ENCODE results near the gene MAB21L4.

Gene MAB21L4

GRCh38 chr2:240932724-240933047 lies 36.7 kb upstream of the MAB21L4 start:
- H3K27ac ChIP-seq, result no peak overlapping the region
- TF ChIP-seq, protein P1, sequence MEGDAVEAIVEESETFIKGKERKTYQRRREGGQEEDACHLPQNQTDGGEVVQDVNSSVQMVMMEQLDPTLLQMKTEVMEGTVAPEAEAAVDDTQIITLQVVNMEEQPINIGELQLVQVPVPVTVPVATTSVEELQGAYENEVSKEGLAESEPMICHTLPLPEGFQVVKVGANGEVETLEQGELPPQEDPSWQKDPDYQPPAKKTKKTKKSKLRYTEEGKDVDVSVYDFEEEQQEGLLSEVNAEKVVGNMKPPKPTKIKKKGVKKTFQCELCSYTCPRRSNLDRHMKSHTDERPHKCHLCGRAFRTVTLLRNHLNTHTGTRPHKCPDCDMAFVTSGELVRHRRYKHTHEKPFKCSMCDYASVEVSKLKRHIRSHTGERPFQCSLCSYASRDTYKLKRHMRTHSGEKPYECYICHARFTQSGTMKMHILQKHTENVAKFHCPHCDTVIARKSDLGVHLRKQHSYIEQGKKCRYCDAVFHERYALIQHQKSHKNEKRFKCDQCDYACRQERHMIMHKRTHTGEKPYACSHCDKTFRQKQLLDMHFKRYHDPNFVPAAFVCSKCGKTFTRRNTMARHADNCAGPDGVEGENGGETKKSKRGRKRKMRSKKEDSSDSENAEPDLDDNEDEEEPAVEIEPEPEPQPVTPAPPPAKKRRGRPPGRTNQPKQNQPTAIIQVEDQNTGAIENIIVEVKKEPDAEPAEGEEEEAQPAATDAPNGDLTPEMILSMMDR (conservative IDR thresholded peaks at IDR 0.05), result no peak
- no peak for TF ChIP-seq ZFX (IDR thresholded peaks at IDR 0.05)

- H3K27ac ChIP-seq, result no peak overlapping the region
- no peak for TF ChIP-seq ZFX (IDR thresholded peaks at IDR 0.05)
- TF ChIP-seq, protein P1 (conservative IDR thresholded peaks at IDR 0.05), result no peak
Measured at GRCh38 chr2:240932001-240932723, 36.2 kb upstream of the MAB21L4 start.

DNA sequence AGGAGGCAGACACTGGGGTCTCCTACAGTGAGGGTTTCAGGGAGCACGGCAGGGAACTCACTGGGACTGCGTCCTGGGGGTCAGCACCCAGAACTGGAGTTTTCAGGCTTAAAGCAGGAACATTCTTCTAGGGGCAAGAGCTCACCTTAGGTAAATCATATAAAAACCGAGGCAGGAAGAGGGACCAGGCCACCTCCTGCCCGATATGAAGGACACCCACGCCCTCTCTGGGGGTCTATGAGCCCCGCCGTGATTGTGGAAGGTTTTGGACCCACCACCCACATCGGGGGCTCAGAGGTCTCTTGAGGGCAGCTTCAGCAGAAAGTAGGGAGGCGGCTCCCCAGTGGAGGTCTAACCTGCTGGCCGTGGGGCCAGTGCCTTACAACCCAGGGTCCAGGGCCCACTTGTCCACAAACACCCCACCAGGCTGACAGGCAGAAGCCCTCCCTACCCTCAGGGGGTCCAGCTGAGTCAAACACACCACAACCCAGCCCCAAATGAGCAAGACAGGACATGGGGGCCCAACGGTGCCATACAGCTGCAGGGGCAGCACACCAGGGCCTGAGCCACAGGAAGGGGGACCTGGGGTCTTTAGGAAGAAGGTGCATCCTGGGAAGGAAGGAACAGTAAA lies 35.5 kb upstream of the MAB21L4 start:
- TF ChIP-seq, protein P1 (conservative IDR thresholded peaks at IDR 0.05), result no peak
- TF ChIP-seq ZFX (IDR thresholded peaks at IDR 0.05), result no peak
- H3K27ac ChIP-seq, result no peak overlapping the region

GRCh38 chr2:240930631-240931318 lies 34.8 kb upstream of the MAB21L4 start:
- H3K27ac ChIP-seq, result no peak overlapping the region
- TF ChIP-seq, protein P1 (conservative IDR thresholded peaks at IDR 0.05), result no peak
- no peak for TF ChIP-seq ZFX (IDR thresholded peaks at IDR 0.05)

- no peak overlapping the region for H3K27ac ChIP-seq
- TF ChIP-seq ZFX (IDR thresholded peaks at IDR 0.05), result no peak
- TF ChIP-seq, protein P1 (conservative IDR thresholded peaks at IDR 0.05), result no peak
Measured at GRCh38 chr2:240930096-240930630, 34.2 kb upstream of the MAB21L4 start.

- TF ChIP-seq, protein P1 (conservative IDR thresholded peaks at IDR 0.05), result no peak
- no peak for TF ChIP-seq ZFX (IDR thresholded peaks at IDR 0.05)
- no peak overlapping the region for H3K27ac ChIP-seq
Measured at GRCh38 chr2:240929364-240930095, 33.6 kb upstream of the MAB21L4 start.

Measured in C4-2B (cell line).